Measurements from ENCODE around the gene COL8A2.

COL8A2 gene

GRCh38 chr1:36093929-36094328, 31.1 kb downstream of the COL8A2 start:
- TF ChIP-seq, protein P1, sequence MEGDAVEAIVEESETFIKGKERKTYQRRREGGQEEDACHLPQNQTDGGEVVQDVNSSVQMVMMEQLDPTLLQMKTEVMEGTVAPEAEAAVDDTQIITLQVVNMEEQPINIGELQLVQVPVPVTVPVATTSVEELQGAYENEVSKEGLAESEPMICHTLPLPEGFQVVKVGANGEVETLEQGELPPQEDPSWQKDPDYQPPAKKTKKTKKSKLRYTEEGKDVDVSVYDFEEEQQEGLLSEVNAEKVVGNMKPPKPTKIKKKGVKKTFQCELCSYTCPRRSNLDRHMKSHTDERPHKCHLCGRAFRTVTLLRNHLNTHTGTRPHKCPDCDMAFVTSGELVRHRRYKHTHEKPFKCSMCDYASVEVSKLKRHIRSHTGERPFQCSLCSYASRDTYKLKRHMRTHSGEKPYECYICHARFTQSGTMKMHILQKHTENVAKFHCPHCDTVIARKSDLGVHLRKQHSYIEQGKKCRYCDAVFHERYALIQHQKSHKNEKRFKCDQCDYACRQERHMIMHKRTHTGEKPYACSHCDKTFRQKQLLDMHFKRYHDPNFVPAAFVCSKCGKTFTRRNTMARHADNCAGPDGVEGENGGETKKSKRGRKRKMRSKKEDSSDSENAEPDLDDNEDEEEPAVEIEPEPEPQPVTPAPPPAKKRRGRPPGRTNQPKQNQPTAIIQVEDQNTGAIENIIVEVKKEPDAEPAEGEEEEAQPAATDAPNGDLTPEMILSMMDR (IDR thresholded peaks at IDR 0.05; ENCODE audit: low read depth, low read length): no peak
- no peak overlapping the region for H3K4me3 ChIP-seq (ENCODE audit: low read depth, low read length)

DNA sequence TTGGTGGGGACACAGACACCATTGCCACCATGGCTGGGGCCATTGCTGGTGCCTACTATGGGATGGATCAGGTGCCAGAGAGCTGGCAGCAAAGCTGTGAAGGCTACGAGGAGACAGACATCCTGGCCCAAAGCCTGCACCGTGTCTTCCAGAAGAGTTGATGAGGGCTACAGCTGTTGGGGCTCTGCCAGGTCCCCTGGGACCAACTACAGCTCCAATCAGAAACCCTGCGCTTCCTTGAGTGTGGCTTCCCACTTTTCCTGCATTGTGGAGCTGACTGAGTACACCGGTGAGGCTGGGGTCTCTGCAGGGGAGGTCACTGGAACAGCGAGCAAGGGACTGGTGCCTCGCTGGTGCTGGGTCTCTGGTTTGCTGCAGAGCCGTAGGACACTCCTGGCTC, 31.8 kb downstream of the COL8A2 start:
- TF ChIP-seq, protein P1 (IDR thresholded peaks at IDR 0.05; ENCODE audit: low read depth, low read length): no peak
- H3K4me3 ChIP-seq (ENCODE audit: low read depth, low read length): no peak overlapping the region

DNA sequence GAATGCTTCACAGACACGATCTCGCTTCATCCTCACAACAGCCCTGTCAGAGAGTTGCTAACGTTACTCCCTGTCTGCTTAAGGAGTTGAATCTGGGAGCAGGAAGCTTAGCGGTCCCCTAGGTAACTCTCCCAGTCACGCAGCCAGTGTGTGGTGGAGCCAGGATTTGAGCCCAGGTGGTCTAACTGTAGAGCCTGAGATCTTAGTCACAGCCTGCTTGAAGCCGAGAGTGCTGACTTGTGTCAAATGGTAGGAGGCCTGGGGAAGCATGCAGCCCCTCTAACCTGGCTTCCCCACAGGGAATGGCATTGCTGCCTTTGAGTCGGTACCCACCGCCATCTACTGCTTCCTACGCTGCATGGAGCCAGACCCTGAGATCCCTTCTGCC, 32.2 kb downstream of the COL8A2 start:
- TF ChIP-seq, protein P1 (IDR thresholded peaks at IDR 0.05; ENCODE audit: low read depth, low read length): no peak
- no peak overlapping the region for H3K4me3 ChIP-seq (ENCODE audit: low read depth, low read length)

GRCh38 chr1:36092166-36092797, 32.7 kb downstream of the COL8A2 start:
- TF ChIP-seq, protein P1 (IDR thresholded peaks at IDR 0.05; ENCODE audit: low read depth, low read length): no peak
- no peak overlapping the region for H3K4me3 ChIP-seq (ENCODE audit: low read depth, low read length)

GRCh38 chr1:36091698-36092097, 33.3 kb downstream of the COL8A2 start:
- no peak overlapping the region for H3K4me3 ChIP-seq (ENCODE audit: low read depth, low read length)
- TF ChIP-seq, protein P1 (IDR thresholded peaks at IDR 0.05; ENCODE audit: low read depth, low read length): no peak

DNA sequence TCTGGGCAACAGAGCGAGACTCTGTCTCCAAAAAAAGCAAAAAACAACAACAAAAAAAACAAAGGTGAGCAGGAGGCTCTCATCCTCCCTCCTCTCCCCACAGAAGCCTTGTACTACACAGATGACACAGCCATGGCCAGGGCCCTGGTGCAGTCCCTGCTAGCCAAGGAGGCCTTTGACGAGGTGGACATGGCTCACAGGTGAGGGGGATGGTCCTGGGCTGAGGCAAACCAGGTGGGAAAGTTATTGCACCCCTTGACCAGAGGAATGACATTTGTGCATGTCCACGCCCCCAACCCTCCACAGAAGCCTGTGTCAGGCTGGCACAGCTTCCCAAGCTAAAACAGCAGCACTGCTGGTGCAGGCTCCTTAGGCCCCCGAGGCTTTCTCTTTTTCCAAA, 33.9 kb downstream of the COL8A2 start:
- TF ChIP-seq, protein P1 (IDR thresholded peaks at IDR 0.05; ENCODE audit: low read depth, low read length): no peak
- no peak overlapping the region for H3K4me3 ChIP-seq (ENCODE audit: low read depth, low read length)

- TF ChIP-seq, protein P1 (IDR thresholded peaks at IDR 0.05; ENCODE audit: low read depth, low read length): no peak
- peak overlapping the region; percentile 96 for H3K4me3 ChIP-seq (ENCODE audit: low read depth, low read length)
These were observed 35.5 kb downstream of the COL8A2 start for GRCh38 chr1:36089393-36090121.
